GM10248 (cell line): ENCODE measurements around the gene TATDN2.
A peak's percentile ranks its signal among the peaks of the same experiment; 100 is the strongest.

Experiments used
- CTCF ChIA-PET: fragments of 300-600 bp; sonication (Branson Sonifier 250); formaldehyde crosslinking; extraction: SDS; loops from one replicate; lab custom pipeline; 2021; ENCODE audit warnings: antibody characterized with exemption; lab: Yijun Ruan, JAX
- POLR2A ChIA-PET: fragments of 350-650 bp; sonication (Branson Sonifier 250); formaldehyde crosslinking; extraction: SDS; loops from one replicate; lab custom pipeline; 2020; ENCODE audit warnings: antibody characterized with exemption; lab: Yijun Ruan, JAX
- DNase-seq: peaks from one replicate; pipeline ENCODE4 v3.0.0; 2012; ENCODE audit errors: extremely low spot score
- CTCF ChIP-seq: IDR thresholded peaks from 2 replicates; pipeline ENCODE4 v1.5.1; 2012; ENCODE audit warnings: mild to moderate bottlenecking, low read depth; ENCODE audit errors: extremely low read depth, missing control alignments, control extremely low read depth

The TATDN2 gene

DNA sequence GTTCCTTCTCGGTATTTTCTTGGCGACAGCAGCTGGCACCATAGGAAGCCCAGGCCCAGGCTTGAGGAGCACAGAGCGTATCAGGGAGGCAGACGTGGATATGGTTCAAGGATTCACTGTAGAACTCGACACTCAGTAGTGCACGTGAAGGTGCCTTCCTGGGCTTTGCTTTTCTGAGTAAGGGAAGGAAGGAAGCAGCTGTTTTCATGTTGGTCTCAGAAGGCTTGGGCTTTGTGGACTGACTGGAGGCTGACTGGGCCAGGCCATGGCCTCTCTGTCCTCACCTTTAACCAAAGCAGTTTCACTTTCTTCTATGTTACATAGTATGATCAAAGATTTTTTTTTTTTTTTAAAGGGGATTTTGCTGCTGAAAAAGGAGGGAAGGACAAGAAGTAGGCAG, 51.4 kb downstream of the TATDN2 start:
- peak; percentile 43 for DNase-seq
- ChIA-PET CTCF (interaction anchor here (0.6 to 1.0 kb wide), 3 partner anchors 13 to 36 kb away, joined by 3 to 4 read pairs (median 3); no protein-coding TSS in a partner anchor), POLR2A (no interaction called here)
- no peak for TF ChIP-seq CTCF

DNA sequence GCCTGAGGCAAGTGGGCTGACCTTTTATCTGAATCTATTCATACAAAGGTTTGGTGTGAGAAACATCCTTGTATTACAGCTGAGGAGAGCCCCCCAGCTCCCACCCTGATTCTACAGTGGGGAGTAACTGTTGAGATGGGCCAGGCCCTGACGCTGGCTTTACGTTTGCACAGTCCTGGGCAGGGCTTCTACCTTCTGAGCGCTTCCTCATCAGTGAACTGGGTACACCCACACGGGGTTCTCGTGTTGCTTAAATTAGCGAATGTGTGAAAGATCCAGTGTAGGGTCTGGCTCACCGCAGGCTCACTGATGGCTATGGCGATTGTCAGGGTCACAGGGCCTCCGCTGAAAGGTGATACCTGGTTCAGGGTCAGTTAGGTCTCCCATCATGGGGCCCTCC, 51.8 kb downstream of the TATDN2 start:
- no peak for TF ChIP-seq CTCF
- CTCF ChIA-PET, result interaction anchor here (0.6 to 1.0 kb wide), 2 partner anchors 17 to 37 kb away, joined by 3 read pairs; no protein-coding TSS in a partner anchor
- DNase-seq, result no peak
- POLR2A ChIA-PET, result no interaction called here

DNA sequence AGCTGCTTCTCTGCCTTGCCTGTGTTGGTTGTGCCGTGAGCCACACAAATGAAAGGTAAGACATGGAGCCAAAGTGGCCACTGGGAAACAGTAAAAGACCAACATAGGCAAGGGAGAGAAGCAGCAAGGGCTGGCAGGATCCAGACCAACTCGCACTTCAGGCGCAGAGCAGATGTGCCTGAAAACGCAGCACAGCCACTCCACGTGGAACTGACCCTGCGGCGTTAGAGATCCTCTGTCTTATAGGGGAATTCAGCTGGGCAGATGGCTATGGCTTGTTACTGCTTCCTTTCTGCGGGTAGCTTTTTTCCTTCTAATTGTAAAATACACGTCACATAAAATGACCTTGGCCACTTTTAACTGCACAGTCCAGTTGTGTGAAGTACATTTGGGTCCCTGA, 54.8 kb downstream of the TATDN2 start:
- no peak for DNase-seq
- no peak for TF ChIP-seq CTCF
- ChIA-PET CTCF (interaction anchor here (0.9 to 1.8 kb wide), 4 partner anchors 9 to 371 kb away, joined by 3 to 5 read pairs (median 4); partner anchors contain the start of gene CRELD1), POLR2A (interaction anchor here (0.6 to 2.1 kb wide), 4 partner anchors 11 to 422 kb away, joined by 3 to 6 read pairs (median 3); partner anchors contain the start of gene SEC13)

- POLR2A ChIA-PET, result interaction anchor here (1.0 to 2.1 kb wide), 2 partner anchors 10 to 17 kb away, joined by 3 to 6 read pairs; partner anchors contain the start of gene SEC13
Measured at GRCh38 chr3:10303785-10304184, 55.5 kb downstream of the TATDN2 start.

GRCh38 chr3:10304905-10305304, 56.6 kb downstream of the TATDN2 start:
- no peak for DNase-seq
- ChIA-PET POLR2A (interaction anchor here (0.9 to 2.1 kb wide), 2 partner anchors 12 to 16 kb away, joined by 3 to 6 read pairs; partner anchors contain the start of genes GHRL and SEC13), CTCF (interaction anchor here (0.7 to 1.8 kb wide), 3 partner anchors 17 to 372 kb away, joined by 3 to 5 read pairs (median 4); partner anchors contain the start of gene SEC13)
- TF ChIP-seq CTCF, result no peak

More at GRCh38 chr3:10303785-10304184, 55.5 kb downstream of the TATDN2 start:
- DNase-seq, result no peak
- CTCF ChIA-PET, result interaction anchor here (0.9 to 1.8 kb wide), 4 partner anchors 8 to 371 kb away, joined by 3 to 5 read pairs (median 4); partner anchors contain the start of gene CRELD1
- no peak for TF ChIP-seq CTCF

DNA sequence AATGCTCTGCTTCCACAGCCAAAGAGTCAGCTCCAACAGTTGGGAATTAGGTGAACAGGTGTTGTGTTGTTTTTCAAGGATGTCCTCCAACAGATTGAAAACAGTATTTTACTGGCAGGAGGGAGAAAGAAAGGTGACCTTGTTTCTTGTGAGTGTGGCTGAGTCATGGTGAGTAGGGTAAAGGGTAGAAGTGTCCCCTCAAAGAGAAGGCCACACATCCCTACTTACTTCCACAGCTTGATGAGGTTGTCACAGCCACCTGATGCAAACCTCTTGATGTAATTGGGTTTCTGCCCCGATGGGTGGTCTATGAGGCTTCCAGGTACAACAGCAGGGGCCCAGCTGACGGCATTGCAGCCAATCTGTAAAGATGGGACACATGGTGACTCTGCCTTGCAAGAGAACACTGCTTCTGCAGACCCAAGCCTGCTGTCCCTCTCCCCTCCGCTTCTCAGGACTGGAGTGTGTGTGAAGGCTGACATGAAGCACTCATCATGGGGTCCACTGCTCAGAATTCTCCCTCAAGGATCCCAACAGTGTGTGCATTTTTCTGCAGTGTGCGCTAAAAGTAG, 57.2 kb downstream of the TATDN2 start:
- POLR2A ChIA-PET, result interaction anchor here (0.6 to 1.6 kb wide), 3 partner anchors 10 to 123 kb away, joined by 3 to 5 read pairs (median 3); partner anchors contain the start of gene GHRL
- CTCF ChIA-PET, result interaction anchor here (0.7 to 1.5 kb wide), 2 partner anchors 16 to 18 kb away, joined by 3 to 4 read pairs; partner anchors contain the start of gene SEC13
- no peak for TF ChIP-seq CTCF

More for the DNA sequence above, 57.2 kb downstream of the TATDN2 start:
- DNase-seq, result no peak
